Astrocyte of the spinal cord (primary cell): ENCODE measurements around the gene WBP4.

Source experiments
- DNase-seq: peaks from one replicate; pipeline ENCODE4 v3.0.0; 2011; ENCODE audit warnings: low read depth, low spot score
- H3K4me3 ChIP-seq: 2 replicates; pipeline ENCODE4 v1.5.1; 2011; ENCODE audit warnings: low read depth, mild to moderate bottlenecking, low read length, moderate library complexity
- in situ Hi-C: cut with HindIII; loops from 2 replicates; pipeline ENCODE4 v1.10.0; 2017; ENCODE audit warnings: low sequenced_read_pairs
- TF ChIP-seq, protein P1 (sequence below): IDR thresholded peaks from 2 replicates; pipeline ENCODE4 v1.5.1; 2012; ENCODE audit warnings: low read depth, mild to moderate bottlenecking, low read length, inconsistent platforms

The WBP4 gene

DNA sequence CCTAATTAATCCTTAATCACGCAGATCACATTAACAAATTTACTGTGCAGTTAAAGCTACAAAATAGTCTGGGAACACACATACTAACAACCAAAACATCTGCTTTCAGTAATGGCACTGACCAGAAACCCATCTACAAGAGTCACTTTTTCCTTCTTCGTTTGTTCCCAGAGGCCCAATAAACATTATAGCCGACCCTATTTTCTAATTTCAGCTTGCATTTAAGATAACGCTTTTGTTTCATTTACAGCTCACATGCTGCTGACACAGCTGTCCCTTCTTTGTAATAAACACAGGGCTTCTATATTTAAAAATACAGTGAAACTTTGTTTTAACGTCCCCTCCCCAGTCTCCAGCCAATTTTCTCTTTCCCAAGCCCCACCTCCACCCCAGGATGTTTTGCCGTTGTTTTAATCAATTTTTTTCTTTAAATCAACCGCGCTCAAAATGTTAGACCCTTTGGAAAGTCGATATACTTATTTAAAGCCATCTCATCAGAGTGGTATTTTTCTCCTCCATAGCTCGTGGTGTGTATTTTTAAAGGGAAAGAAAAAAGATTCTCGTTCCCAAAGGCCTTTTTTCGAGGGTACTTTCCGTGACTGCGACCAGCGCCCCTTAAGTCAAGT is 1.7 kb upstream of the WBP4 start:
- H3K4me3 ChIP-seq = peak overlapping the region; percentile 87
- DNase-seq = peak; percentile 41
- TF ChIP-seq, protein P1, sequence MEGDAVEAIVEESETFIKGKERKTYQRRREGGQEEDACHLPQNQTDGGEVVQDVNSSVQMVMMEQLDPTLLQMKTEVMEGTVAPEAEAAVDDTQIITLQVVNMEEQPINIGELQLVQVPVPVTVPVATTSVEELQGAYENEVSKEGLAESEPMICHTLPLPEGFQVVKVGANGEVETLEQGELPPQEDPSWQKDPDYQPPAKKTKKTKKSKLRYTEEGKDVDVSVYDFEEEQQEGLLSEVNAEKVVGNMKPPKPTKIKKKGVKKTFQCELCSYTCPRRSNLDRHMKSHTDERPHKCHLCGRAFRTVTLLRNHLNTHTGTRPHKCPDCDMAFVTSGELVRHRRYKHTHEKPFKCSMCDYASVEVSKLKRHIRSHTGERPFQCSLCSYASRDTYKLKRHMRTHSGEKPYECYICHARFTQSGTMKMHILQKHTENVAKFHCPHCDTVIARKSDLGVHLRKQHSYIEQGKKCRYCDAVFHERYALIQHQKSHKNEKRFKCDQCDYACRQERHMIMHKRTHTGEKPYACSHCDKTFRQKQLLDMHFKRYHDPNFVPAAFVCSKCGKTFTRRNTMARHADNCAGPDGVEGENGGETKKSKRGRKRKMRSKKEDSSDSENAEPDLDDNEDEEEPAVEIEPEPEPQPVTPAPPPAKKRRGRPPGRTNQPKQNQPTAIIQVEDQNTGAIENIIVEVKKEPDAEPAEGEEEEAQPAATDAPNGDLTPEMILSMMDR = no peak
- in situ Hi-C loops = no loop called here

DNA sequence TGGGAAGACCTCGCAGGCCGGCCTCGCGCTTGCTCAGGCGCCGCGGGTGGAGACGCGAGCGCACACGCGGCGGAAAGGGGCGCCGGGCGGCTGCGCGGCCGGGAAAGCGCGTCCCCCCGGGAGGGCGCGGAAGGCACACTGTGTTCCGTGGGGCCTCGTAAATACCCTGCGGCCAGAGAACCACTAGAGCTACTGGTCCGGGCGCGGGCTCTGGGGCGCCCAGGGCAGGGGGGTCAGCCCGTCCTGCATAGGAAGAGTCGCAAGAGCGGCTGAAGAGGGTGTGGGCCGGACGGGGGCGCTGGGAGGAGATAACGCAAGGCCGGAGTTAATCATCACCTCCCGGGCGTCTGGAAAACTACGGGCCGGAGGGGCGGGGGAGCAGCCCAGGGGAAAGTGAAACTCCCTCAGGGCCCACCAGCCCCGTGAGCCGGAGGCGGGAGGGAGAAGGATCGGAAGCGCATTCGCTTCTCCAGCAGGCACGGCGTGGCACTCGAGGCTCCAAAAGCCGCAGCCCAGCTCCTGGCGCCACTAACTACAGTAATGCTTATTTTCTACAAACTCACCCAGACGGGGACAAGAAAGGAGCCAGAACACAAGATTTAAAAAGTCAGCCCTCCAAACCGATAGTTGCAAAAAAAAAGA is 1.1 kb upstream of the WBP4 start:
- peak; percentile 92 for DNase-seq
- TF ChIP-seq, protein P1 = peak; percentile 31
- in situ Hi-C loops = no loop called here
- peak overlapping the region; percentile 87 for H3K4me3 ChIP-seq

DNA sequence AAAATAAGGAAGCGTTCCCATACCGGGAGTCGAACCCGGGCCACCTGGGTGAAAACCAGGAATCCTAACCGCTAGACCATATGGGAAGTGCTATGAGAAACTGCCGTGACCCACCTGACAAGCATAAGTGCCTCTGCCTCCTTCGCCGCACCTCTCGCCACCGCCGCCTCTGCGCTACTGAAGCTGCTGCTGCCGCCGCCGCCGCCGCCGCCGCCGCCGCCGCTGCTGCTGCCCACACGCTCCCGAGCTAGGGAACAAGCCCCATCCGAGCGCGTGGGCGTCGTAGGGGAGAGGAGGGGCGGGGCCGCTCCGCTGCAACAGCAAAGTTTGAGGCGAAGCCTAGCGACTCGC is 610 bp upstream of the WBP4 start:
- in situ Hi-C loops = no loop called here
- TF ChIP-seq, protein P1 = no peak
- peak; percentile 84 for DNase-seq
- H3K4me3 ChIP-seq = peak overlapping the region; percentile 87

DNA sequence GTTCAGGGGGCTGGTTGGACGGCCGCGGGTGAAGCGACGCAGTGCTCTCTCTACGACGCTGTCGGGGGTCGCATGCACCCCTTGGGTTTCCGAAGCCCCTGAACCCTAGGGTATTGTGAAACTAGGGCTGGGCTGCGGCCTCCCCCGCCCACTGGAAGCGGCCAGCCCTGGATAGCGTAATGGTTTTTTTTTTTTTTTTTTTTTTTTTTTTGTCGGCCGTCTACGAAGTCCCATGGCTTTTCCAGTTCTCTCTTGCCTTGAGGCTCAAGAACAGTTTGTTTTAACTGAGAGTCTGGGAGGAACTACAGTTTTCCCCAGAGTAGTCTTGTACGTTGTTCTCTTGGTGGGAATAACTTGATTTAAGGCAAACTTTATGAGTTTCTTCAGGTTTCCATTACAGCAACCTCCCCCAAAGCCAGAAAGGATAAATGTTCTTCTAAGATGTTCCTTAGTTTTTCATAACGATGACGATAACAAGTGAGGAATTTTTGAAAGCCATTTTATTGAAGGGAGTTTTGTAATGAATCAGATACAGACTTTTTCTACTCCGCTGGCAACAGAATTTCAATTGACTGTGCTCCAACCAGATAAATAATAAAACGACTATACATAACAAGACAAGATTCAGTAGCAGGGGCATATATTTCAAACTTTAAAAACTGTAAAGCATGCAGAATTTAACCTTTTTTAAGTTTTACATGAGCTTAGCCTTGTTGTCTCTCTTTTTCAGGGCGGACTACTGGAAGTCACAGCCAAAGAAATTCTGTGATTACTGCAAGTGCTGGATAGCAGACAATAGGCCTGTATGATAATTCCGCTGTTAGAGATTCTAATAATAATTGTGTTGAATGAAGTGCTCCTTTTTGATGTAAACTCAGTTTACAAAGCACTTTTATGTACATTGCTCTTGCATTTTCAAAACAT is 867 bp downstream of the WBP4 start:
- H3K4me3 ChIP-seq = peak overlapping the region; percentile 87
- in situ Hi-C loops = no loop called here
- TF ChIP-seq, protein P1 = no peak
- peak; percentile 81 for DNase-seq

DNA sequence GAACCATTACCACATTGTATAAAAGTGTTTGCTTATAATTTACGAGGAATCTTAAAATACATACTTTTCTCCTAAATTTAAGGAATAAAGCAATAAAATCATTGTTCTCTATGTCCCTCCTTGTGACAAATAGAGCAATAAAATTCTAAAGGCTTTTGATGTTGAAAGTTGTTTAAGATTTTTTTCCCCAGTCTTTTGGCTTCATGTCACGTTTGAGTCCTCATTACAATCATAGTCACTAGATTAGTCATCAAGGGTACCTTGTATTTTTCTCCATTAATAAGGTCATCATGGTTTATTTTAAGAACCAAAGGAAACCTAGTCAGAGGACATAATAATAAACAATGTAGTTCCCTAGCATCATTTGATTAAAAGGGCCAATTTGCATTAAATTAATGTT is 3.2 kb downstream of the WBP4 start:
- no peak overlapping the region for H3K4me3 ChIP-seq
- TF ChIP-seq, protein P1 = no peak
- DNase-seq = peak; percentile 77
- in situ Hi-C loops = no loop called here

DNA sequence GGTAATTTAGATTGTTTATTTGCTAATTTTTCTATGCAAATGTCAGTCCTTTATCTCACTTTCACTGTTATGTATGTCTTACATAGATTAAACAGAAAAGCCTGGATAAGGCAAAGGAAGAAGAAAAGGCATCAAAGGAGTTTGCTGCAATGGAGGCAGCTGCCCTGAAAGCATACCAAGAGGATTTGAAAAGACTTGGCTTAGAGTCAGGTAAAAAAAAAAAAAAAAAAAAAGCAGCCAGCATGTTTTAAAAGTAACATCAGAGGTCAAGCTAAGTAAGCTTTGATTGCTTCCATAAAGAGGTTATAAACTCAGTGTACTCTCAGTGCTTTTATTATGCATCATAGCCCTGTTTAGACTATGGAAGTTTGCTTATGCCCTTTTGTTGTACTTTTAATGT is 3.8 kb downstream of the WBP4 start:
- peak; percentile 90 for DNase-seq
- TF ChIP-seq, protein P1 = no peak
- in situ Hi-C loops = no loop called here
- no peak overlapping the region for H3K4me3 ChIP-seq
